H1 (cell line): ENCODE data around the gene SLC35F1. TPM values are rescaled to one million over a fixed set of nuclear protein-coding genes. Genes with fewer than 3 reads are reported as not detected.

Source experiments
- CBX8 ChIP-seq: fragments of 300-800, 300-1000 bp; sonication (generic); IDR thresholded peaks from 2 replicates; pipeline ENCODE4 v1.7.1; 2016; ENCODE audit warnings: low read depth, low read length, borderline replicate concordance
- CHD7 ChIP-seq: fragments of 300-600 bp; sonication (generic); IDR thresholded peaks from 2 replicates; pipeline ENCODE4 v1.7.1; 2012; ENCODE audit warnings: low read length, moderate library complexity, mild to moderate bottlenecking, inconsistent platforms; ENCODE audit not compliant: insufficient replicate concordance
- EP300 ChIP-seq, 2 experiments: IDR thresholded peaks; 1 replicate in 1 of 2; 2 replicates in 1 of 2; pipeline ENCODE4 v1.6.1; 2011 to 2012; ENCODE audit warnings: low read depth in 2 of 2, low read length in 2 of 2, mild to moderate bottlenecking in 2 of 2, borderline replicate concordance in 1 of 2, inconsistent platforms in 1 of 2, moderate library complexity in 1 of 2
- KDM1A ChIP-seq: fragments of 200-600, 300-600 bp; sonication (generic); IDR thresholded peaks from 2 replicates; pipeline ENCODE4 v1.7.1; 2016; ENCODE audit warnings: mild to moderate bottlenecking, low read length, borderline replicate concordance
- polyA plus RNA-seq, 7 experiments: library from polyadenylated mRNA; depleted of rRNA in 3 of 7; stranded (reverse) in 5 of 7; unstranded in 2 of 7; fragments of >200 nt in 5 of 7; fragments of 200-250 nt in 2 of 7; gene quantifications; 1 replicate in 5 of 7; 2 replicates in 1 of 7; 4 replicates in 1 of 7; pipeline versions ENCODE4 v1.2.1 to v1.2.3, GENCODE V29; 2011 to 2013; ENCODE audit warnings: missing spikeins in 2 of 7, mixed read lengths in 2 of 7
- total RNA-seq: library from RNA; stranded (reverse); fragmentation: NEBNext Ultra II Directional; extraction: Animal tissue kit (Norgen Biotek cat#: 25700); gene quantifications from 2 replicates; pipeline ENCODE4 v1.2.1, GENCODE V29; 2021

SLC35F1 gene
- total and polyA plus RNA-seq, 2 of the 8 experiments (the other 6 are each of a cell fraction or from before 2014, with no cell fraction given), result 7.0 to 10.0 TPM

- TF ChIP-seq CHD7 (no peak), EP300 (IDR thresholded peaks at IDR 0.05; ENCODE audit: borderline replicate concordance in 1 of 2, low read depth in 2 of 2, low read length in 2 of 2) (no peak), CBX8 (no peak), KDM1A (no peak)
Observed at GRCh38 chr6:118042855-118043254, 135.8 kb downstream of the SLC35F1 start (continued).
